T-helper 1 cell (primary cell): ENCODE measurements around the gene FLT1.

ENCODE experiments used
- DNase-seq, 5 donors: peaks; one replicate each; pipeline ENCODE4 v3.0.0-alpha.2; 2012 to 2020

The FLT1 gene

GRCh38 chr13:28337166-28338005 is 157.5 kb downstream of the FLT1 start:
- no peak for DNase-seq

- no peak for DNase-seq
Observed at GRCh38 chr13:28336193-28336657, 158.7 kb downstream of the FLT1 start.

- DNase-seq: no peak
Observed at GRCh38 chr13:28333204-28333881, 161.6 kb downstream of the FLT1 start.

- no peak for DNase-seq
Observed at GRCh38 chr13:28329395-28330158, 165.4 kb downstream of the FLT1 start.

- no peak for DNase-seq
Observed at GRCh38 chr13:28328271-28328607, 166.7 kb downstream of the FLT1 start.

- DNase-seq: no peak
Observed at GRCh38 chr13:28327373-28328270, 167.3 kb downstream of the FLT1 start.

GRCh38 chr13:28326056-28326455 is 168.9 kb downstream of the FLT1 start:
- DNase-seq: no peak

- no peak for DNase-seq
Observed at GRCh38 chr13:28325022-28325421, 169.9 kb downstream of the FLT1 start.

- peak in 3 of 5 donors; percentile 9 to 46 (median 26) for DNase-seq
Observed at GRCh38 chr13:28324181-28324789, 170.6 kb downstream of the FLT1 start.

GRCh38 chr13:28322256-28322905 is 172.5 kb downstream of the FLT1 start:
- DNase-seq: no peak

GRCh38 chr13:28321756-28322155 is 173.2 kb downstream of the FLT1 start:
- DNase-seq: no peak

- no peak for DNase-seq
Observed at GRCh38 chr13:28320884-28321574, 173.9 kb downstream of the FLT1 start.

- DNase-seq: no peak
Observed at GRCh38 chr13:28320209-28320608, 174.7 kb downstream of the FLT1 start.

- DNase-seq: no peak
Observed at GRCh38 chr13:28319528-28319927, 175.4 kb downstream of the FLT1 start.

- no peak for DNase-seq
Observed at GRCh38 chr13:28318496-28318895, 176.4 kb downstream of the FLT1 start.

GRCh38 chr13:28316836-28317235 is 178.1 kb downstream of the FLT1 start:
- DNase-seq: no peak

- no peak for DNase-seq
Observed at GRCh38 chr13:28316129-28316528, 178.8 kb downstream of the FLT1 start.

- DNase-seq: no peak
Observed at GRCh38 chr13:28314879-28315278, 180.0 kb downstream of the FLT1 start.

GRCh38 chr13:28313579-28313978 is 181.3 kb downstream of the FLT1 start:
- DNase-seq: peak in 1 of 5 donors; percentile 9

- DNase-seq: no peak
Observed at GRCh38 chr13:28306325-28306724, 188.6 kb downstream of the FLT1 start.

- DNase-seq: no peak
Observed at GRCh38 chr13:28301839-28302238, 193.1 kb downstream of the FLT1 start.
